Suppressor macrophage treated with lipopolysaccharide for 1 hour (primary cell): Measurements from ENCODE around the gene CHKB.
A peak's percentile ranks its signal among the peaks of the same experiment; 100 is the strongest.
"Not testable (repeated sequence)": the region's sequence is repeated elsewhere in the genome, so short reads cannot be mapped to it uniquely, and the experiment has no call there.

Source experiments
- DNase-seq, 3 donors: peaks; one replicate each; pipeline ENCODE4 v3.0.0-alpha.2; 2020 to 2022

Gene CHKB, protein sequence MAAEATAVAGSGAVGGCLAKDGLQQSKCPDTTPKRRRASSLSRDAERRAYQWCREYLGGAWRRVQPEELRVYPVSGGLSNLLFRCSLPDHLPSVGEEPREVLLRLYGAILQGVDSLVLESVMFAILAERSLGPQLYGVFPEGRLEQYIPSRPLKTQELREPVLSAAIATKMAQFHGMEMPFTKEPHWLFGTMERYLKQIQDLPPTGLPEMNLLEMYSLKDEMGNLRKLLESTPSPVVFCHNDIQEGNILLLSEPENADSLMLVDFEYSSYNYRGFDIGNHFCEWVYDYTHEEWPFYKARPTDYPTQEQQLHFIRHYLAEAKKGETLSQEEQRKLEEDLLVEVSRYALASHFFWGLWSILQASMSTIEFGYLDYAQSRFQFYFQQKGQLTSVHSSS

DNA sequence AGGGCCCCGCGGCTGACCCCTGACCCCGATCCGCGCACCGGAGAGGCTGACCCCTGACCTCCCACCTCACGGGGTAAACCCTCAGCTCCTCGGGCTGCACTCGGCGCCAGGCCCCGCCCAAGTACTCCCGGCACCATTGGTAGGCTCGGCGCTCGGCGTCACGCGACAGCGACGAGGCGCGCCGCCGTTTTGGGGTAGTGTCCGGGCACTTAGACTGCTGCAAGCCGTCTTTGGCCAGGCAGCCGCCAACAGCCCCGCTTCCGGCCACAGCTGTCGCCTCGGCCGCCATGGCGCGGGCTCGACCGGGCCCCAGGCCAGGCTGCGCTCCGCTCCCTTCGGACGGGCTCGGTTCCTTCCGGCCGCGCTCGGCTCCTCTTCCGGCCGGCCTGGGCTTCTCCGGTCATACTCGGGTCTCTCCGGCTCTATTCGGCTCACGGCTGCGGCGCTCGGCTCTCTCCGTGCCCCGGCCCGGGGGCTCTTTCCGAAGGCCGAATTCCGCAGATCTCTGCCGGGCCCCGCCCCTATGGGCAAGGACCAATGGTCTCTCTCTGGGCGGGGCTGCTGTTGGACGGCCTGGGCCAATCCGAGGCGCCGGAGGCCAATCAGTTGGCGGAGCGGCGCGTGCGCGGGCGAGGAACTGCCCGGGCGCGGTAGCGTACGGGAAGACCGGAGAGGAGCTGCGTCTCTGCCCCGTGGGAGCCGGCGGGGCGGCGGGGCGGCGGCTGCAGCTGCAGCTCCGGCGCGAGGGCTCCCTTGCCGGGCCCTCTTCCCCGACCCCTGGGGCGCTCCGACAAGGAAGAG lies at the start of gene CHKB:
CHKB (minus strand) TSS at position 357 of the 801 bp plus-strand sequence; CDS start at position 289, 68 bp downstream.
- peak; percentile 99 for DNase-seq

DNA sequence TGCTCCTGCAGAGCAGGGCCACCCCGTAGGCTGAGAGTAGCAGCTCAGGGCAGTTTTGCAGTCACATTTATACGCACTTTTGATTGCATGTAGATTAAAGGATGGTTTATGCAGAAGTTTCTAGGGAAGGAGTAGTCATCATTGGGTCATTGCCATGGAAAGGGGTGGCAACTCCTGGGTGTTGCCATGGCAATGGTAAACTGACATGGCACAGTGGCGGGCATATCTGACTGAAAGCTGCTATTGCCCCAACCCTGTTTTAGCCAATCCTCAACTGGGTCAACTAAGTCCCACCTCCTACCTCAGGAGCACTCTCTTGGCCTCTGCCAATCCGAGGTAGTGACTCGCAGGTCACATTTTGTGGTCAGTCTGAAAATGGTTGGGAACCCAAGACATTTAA lies 47.7 kb upstream of the CHKB start:
- peak; percentile 12 to 39 (median 13) for DNase-seq

DNA sequence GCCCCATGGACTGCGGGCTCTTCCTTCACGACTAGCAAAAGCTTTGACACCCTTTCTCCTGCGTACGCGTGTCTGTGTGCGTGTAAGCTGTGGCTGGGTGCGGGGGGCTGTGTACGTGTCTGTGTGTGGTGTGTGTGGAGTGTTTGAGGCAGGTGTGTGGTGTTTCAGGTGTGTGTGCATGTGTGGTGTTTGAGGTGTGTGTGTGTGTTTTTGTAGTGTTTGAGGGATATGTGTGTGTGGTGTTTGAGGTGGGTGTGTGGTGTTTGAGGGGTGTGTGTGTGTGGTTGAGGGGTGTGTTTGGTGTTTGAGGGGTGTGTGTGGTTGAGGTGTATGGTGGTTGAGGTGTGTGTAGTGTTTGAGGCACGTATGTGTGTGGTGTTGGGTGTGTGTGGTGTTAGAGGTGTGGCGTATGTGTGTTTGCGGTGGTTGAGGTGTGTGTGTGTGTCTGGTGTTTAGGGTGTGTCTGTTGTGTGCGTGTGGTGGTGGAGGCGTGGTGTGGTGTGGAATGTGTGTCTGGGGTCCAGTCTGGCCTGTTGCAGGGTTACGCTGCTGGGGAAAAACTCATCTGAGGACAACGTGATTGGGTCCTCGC lies 46.0 kb upstream of the CHKB start:
- peak in 1 of 3 donors; percentile 1 for DNase-seq

DNA sequence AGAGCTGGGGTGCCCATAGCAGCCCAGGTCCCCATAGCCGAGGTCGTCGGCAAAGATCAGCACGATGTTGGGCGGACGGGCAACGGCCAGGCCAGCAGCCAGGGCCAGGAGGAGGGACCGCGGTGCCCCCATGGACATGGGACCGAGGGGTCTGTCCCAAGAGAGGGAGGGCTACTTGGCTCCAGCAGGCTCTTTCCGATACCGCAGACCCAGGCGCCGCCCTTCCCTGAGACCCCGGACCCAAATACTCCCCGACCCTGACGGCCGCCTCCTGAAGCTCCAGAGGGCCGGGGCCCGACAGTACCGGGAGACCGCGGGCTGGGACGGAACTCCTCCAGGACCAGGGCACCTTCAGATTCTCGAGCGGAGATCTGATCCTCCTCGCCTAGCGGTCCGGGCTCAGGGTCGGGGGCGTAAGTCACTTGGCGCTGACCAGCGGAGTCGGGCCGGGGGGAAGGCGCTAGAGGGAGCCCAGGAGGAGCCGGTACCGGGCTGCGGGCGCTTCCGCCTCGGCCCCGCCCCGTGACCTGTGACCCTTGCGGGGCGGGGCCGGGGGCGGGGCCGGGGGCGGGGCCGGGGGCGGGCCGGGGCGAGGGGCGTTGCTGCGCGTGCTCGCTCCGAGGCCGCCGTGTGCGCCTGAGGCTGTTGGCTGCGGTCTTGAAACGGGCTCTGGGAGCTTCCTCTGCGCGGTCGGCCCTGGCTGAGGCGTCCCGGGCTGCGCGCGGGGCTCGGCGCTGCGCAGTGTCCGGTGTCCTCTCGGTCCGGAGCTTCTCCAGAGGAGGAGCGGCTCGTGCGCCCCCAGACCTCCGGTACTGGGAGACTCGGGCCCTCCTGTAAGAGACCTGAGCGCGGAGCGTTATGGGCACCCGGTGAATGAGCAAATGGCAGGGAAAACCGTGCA lies 45.2 kb upstream of the CHKB start, which contains the start of gene ARSA:
ARSA (minus strand) TSS at position 511 of the 901 bp plus-strand sequence; CDS start at position 138, 373 bp downstream.
- DNase-seq: peak; percentile 91 to 95 (median 94)

DNA sequence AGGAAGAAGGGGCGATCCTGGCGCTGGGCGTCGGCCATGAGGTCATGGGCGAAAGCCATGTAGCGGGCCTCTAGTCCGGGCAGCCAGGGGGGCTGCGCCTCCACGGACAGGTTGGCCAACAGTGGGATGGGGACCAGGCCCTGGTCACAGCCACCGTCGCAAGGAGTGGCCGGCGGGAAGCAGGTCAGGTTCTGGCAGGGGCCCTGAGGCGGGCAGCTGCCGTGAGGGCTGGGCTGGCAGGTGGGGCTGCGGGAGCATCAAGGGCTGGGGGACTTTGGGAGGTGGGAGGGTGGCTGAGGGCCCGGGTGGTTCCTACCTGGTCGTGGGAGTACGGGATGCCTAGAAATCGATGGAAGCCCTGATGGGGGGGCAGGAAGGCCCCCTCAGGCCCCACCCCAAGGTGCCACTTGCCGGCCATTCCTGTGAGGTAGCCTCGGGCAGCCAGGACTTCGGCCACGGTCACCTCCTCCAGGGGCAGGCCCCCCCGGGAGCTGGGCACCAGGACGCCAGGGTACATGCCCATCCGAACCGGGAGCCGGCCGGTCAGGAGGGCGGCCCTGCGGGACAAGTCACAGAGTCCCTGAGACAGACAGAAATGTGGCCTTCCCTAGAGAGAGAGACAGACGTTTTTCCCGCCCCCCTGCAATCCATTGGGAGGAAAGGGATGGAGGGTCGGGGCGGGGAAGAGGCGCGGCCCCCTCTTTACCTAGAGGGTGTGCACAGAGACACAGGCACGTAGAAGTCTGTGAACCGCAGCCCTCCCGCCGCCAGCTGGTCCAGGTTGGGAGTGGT lies 44.4 kb upstream of the CHKB start:
- no peak for DNase-seq

DNA sequence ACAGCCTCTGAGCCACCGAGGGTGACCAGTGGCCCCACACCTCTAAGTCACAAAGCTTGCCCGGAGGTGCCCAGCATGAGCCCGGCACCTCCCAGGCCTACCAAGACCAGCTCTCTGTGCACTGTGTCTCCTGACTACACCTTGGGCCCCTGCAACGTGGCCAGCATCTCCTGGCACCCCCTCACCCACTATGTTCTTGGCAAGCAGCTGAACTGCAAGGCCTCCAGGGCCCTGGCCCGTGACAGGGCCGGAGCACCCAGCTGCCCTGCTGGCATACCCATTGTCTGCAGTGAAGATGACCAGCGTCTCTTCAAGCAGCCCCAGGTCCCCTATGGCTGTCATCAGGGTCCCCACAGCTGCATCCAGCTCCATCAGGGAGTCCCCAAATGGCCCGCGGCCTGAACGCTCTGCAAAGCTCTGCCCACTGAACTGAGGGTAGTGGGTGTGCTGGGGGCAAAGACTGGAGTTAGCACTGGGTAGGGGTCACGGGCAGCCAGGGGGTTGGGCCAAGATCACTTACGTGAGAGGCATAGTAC lies 43.7 kb upstream of the CHKB start:
- DNase-seq: peak in 1 of 3 donors; percentile 17

DNA sequence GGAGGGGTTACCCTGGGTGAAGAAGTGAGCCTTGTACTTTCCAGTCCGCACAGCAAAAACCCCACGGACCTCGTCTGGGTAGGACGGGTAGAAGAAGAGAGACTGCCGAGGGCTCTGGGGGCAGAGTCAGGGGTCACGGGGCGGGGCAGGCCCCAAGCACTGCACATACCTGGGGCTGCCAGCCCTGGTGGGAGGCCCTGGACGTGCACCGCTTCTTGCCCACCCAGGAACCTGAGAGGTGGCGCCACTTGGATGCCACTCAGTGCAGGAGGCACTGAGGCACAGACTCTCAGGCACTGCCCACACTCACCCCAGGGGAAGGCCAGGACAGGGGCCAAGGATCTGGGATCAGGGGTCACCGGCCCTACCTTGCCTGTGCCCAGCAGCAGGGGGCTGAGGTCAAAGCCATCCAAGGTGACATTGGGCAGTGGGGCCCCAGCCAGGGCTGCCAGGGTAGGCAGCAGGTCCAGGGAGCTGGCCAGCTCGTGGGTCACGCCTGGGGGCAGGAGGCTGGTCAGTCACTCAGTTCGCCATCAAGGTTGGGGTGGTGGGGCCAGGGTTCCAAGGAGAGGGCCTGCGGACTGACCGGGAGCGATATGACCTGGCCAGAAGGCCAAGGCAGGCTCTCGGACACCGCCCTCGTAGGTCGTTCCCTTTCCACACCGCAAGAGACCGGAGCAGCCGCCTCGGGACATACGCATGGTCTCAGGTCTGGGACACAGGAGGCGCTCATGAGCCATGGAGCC lies 43.1 kb upstream of the CHKB start:
- DNase-seq: peak in 1 of 3 donors; percentile 10

DNA sequence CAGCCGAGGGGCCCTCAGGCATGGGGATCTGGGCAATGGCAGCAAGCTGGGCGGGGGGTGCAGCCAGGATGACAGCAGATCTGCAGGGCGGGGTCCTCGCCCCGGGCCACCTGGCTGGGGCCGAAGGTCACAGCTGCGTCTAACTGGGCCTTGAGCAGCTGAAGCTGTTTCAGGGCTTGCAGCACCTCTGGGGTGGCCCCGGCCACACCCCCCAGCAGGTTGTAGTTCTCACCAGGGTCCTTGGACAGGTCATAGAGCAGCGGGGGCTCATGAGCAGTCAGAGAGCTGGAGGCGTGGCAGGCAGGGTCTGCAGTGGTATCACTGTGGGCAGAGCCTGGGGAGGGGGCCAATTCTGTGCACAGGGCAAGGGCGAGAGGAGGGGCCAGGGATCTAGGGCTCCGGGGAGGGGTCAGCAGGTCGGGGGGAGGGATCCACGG lies 42.5 kb upstream of the CHKB start:
- DNase-seq: no peak

DNA sequence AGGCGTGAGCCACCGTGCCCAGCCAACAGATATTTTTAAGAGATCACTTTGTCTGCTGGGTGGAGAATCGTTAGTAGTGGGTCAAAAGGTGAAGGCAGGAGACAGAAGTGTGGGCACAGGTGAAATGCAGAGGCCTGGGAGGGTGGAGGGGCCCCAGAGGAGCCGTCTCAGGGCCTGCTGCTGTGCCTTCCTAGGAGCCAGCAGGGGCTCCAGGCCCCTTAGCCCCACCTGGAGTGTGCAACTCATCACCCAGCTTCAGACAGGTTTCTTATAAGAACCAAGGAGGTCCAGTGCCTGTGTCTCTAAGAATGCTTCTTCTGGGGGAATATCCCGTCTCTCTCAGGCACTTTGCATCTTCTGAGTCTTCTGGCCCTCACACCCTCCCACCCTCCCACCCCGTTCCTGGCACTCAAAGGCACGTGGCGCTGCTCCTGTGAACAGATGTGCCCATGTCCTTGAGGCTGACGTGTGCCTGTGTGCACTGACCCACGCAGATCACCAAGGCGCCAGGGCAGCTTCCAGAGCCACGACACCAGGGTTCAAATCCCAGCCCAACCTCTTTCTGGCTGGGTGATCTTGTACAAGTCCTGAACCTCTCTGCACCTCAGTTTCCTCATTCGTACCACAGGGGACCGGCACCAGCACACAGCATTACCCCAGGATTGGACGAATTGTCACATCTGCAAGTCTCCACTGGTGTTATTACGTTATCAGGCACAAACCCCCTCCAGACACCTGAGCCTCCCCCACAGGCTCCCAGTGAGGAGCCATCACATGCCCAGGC lies 41.9 kb upstream of the CHKB start:
- peak in 1 of 3 donors; percentile 12 for DNase-seq

DNA sequence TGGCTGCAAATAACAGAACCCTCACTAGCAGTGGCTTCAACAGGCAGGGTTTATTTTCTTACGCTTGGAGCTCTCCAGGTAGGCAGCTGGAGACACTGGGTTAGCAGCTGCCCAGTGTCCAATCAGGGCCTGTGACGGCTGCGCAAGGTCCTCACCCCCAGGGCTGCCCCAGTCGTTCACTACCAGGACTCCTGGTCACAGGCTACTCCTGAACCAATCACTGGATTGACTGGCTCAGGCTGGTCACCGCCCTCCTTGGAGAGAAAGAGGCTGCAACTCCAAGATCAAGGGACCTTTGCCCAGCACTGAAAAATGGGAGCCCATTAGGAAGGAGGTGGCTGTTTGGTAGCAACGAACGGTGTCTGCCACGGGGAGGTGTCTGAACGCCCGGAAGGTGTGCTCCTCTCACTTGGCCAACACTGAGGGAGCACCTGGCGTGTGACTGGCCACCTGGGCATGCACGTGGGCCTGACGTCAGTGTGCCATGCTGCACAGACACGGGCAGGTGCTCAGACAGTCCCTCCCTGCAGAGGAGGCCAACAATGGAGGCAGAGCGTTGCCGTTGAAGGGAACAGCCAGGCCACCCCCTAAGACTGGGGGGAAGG lies 40.2 kb upstream of the CHKB start:
- DNase-seq: no peak

DNA sequence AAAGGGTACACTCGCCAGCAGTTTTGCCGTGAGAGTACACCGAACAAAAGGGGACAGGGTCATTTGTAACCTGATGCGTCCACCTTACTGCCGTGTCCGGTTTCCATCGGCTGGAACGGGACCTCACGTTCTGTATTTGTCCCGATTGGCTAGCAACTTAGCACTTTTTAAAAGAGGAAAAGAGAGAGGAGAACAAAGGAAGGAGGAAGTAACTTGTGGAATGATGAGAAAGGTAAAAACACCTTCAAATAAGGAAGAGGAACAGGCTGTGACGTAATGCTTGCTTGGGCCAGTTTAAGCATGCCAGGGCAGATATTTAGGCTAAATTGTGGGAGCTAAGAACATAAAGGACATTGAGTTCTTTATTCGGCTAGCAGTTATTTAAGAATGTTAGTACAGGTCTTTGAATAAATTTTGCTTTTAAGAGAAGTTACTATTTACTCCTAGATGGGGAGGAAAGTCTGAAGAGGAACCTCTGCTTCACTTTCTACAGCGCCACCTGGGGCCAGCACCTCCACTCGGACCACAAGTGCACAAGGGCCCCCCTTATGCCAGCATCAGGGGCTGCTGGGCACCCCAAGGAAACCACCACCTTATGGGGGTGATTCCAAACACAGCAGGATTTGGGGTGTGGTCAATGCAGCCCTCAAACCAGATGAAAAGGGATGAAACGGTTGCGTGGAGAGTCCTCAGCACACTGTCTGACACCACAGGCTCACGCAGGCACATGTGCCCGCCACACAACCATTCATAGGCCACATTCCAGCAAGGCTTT lies 39.5 kb upstream of the CHKB start:
- peak in 1 of 3 donors; percentile 17 for DNase-seq

DNA sequence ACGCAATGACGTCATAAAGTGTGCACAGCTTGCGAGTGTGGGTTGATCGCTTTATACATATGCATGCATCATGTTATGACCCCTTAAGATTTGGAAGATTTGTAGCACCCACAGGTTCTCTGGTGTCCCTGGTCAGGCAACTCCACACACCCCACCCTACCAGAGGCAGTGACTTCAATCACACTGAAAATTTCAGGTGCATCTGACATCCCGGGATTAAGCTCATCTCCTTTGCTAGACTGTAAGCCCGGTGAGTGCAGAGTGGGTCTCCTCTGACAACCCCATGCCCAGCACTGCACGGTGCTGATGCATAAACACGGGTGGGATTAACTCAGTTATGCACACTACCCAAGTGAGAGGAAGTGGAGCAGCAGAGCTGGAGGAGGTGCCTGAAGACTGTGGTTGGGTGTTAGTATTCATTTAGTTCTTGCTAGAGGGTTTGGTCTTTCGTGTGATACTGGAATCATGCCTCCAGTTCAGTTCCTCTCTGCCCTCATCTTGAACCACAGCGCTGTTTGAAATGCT lies 38.8 kb upstream of the CHKB start:
- DNase-seq: peak; percentile 39 to 63 (median 55)

DNA sequence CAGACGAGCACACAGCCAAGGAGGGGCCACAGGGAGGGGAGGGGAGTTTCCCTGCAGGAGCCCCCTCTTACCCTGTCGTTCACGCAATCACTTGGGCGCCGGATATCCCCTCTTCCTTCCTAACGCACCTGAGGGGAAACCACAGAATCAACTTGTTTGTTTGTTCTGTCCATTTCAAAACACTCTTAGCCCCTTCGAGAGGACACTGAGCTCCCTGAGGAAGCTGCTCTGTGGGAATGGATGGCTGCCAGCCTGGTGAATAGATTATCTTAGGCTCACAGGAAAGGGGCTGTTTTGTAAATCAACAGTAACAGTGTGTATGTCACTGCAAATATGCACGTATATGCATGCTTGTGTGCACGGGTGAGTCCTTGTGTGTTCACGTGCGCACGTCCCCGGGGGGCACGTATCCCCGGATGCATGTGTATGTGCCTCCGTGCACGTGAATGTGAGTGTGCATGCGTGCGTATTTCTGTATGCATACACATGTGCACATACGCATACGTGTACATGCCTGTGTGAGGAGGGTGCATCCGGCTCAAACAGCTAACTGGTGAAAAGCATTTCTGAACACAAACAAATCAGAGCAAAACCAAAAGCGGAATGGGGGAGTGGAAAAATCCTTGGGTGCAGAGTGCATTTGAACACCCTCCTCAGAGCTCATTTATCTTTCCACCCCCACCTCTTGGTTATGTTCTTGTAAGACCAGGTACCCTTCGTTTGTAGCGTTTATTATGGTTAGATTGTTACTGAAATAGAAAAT lies 38.1 kb upstream of the CHKB start:
- DNase-seq: peak; percentile 15 to 30 (median 29)

DNA sequence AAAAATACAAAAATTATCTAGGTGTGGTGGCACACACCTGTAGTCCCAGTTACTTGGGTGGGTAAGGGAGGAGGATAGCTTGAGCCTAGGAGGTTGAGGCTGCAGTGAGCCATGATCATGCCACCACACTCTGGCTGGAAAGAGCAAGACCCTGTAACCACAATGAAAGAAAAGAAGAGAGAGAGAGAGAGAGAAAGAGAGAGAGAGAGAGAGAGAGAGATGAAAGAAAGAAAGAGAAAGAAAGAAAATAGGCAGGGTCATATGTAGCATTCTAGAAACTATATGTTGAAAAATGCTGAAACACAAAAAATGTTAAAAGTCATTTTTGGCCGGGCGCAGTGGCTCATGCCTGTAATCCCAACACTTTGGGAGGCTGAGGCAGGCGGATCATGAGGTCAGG lies 31.6 kb upstream of the CHKB start:
- DNase-seq: not testable (repeated sequence)

DNA sequence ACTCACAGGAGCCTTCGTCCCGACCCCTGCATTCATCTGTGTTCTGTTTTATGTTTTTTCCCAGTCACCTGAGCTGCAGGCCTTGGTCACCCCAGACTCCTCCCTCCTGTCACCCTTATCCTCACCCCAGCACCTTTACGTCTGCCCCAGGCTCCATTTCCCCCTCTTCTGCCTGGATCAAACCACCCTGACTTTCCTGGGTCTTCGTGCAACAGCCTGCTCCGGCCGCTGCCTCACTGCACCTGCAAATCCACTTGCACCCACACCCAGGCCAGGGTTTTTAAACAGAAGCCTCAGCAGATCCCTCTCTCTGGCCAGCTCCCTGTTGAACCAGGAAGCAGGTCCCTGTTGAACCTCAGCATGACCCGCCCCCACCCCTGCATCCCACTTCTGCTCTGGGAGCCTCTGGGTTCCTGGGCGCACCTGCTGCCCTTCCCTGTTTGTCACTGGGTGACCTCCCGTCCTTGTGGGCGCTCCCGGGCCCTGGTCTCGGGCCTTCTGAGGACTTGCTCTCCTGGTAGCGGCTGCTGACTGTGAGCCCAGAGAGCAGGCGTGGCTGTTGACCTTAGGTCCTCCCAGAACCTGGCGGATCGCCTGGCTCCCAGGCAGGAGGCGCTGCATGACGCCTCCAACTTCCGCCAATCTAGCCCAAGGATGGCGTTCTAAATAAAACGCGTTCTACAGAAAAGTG lies 30.8 kb upstream of the CHKB start:
- DNase-seq: no peak

DNA sequence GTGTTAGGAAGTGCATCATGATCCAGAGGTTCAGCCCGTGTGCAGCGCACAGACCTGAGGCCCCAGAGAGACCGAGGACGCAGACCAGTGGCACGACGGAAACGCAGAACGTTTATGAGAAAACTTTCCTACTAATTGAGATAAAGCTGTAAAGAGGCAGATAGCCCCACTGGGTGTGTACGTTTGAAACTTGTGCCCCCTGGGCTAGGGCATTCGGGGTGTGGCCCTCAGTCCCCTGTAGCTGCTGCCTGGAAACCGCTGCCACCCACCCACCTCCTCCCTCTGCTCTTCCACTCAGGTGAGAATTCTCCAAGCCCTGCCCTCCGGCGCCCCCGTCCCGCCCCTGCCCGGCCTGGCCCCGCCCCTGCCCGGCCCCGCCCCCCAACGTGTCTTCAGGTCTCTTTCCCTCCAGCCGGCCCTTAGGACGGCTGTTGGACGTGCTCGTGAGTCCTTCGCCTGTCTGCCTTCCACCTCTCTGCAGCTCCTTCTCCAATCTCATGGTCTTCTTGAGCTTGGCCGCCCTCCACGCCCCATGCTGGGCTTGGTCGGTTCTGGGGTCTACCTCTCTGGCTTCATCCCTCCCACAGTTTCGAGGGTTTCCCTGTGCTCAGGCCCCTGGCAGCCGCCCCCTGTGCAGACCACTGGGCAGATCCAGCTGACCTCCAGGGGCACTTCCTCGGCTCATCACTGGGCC lies 30.0 kb upstream of the CHKB start:
- peak in 1 of 3 donors; percentile 47 for DNase-seq
